Upper lobe of right lung (tissue), 1 donor: ENCODE results near the gene LSM5. TPM values are rescaled to one million over a fixed set of nuclear protein-coding genes. Genes with fewer than 3 reads are reported as not detected.
"Not testable (repeated sequence)": the region's sequence is repeated elsewhere in the genome, so short reads cannot be mapped to it uniquely, and the experiment has no call there.

Experiments
- ATAC-seq: fragments of 200-7000 bp; cut with Tn5 transposase; one replicate; pipeline ENCODE4 v1.9.1; 2020; ENCODE audit warnings: mild to moderate bottlenecking, moderate library complexity
- DNase-seq: peaks from one replicate; pipeline ENCODE4 v3.0.0-alpha.2; 2020
- H3K27ac ChIP-seq: fragments of 200-600 bp; one replicate; pipeline ENCODE4 v1.8.0; 2022
- H3K27me3 ChIP-seq: fragments of 200-600 bp; one replicate; pipeline ENCODE4 v1.8.0; 2022; ENCODE audit warnings: mild to moderate bottlenecking
- H3K36me3 ChIP-seq: fragments of 200-600 bp; one replicate; pipeline ENCODE4 v1.8.0; 2022
- H3K4me1 ChIP-seq: fragments of 200-600 bp; one replicate; pipeline ENCODE4 v1.8.0; 2022
- H3K4me3 ChIP-seq: fragments of 200-600 bp; one replicate; pipeline ENCODE4 v1.8.0; 2022; ENCODE audit warnings: mild to moderate bottlenecking
- H3K9me3 ChIP-seq: fragments of 200-600 bp; one replicate; pipeline ENCODE4 v1.8.0; 2022
- intact Hi-C: fragments of 100-400 bp; cut with DNase I; formaldehyde crosslinking; loops from one replicate; pipeline ENCODE4 v1.11.0; 2022
- total RNA-seq: library from RNA; stranded (reverse); fragmentation: NEBNext Ultra II Directional; extraction: Animal tissue kit (Norgen Biotek cat#: 25700); gene quantifications from one replicate; pipeline ENCODE4 v1.2.1, GENCODE V29; 2021
- TF ChIP-seq, protein P1 (sequence below): fragments of 200-600 bp; IDR thresholded peaks from one replicate; pipeline ENCODE4 v1.8.0; 2022; ENCODE audit warnings: antibody characterized with exemption
- donor health status: DM: no; HTN: yes; CAD: no; lungs with severe emphysema.

The LSM5 gene
- total RNA-seq, 1 donor from 2014 or later: 29.1 TPM

DNA sequence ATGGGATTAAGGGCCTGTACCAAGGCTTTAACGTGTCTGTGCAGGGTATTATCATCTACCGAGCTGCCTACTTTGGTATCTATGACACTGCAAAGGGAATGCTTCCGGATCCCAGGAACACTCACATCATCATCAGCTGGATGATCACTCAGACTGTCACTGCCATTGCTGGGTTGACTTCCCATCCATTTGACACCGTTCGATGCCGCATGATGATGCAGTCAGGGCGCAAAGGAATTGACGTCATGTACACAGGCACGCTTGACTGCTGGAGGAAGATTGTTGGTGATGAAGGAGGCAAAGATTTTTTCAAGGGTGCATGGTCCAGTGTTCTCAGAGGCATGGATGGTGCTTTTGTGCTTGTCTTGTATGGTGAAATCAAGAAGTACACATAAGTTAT lies 18.2 kb downstream of the LSM5 start:
- TF ChIP-seq, protein P1, sequence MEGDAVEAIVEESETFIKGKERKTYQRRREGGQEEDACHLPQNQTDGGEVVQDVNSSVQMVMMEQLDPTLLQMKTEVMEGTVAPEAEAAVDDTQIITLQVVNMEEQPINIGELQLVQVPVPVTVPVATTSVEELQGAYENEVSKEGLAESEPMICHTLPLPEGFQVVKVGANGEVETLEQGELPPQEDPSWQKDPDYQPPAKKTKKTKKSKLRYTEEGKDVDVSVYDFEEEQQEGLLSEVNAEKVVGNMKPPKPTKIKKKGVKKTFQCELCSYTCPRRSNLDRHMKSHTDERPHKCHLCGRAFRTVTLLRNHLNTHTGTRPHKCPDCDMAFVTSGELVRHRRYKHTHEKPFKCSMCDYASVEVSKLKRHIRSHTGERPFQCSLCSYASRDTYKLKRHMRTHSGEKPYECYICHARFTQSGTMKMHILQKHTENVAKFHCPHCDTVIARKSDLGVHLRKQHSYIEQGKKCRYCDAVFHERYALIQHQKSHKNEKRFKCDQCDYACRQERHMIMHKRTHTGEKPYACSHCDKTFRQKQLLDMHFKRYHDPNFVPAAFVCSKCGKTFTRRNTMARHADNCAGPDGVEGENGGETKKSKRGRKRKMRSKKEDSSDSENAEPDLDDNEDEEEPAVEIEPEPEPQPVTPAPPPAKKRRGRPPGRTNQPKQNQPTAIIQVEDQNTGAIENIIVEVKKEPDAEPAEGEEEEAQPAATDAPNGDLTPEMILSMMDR: no peak
- no peaks in the 10 kb centered on the region for H3K36me3 ChIP-seq
- DNase-seq (no peak), ATAC-seq (no peak)
- intact Hi-C loops: no loop called here
- no peak overlapping the region for H3K27ac ChIP-seq
- H3K9me3 ChIP-seq: no peaks in the 10 kb centered on the region
- H3K4me1 ChIP-seq: no peaks in the 10 kb centered on the region
- H3K4me3 ChIP-seq: no peak overlapping the region
- H3K27me3 ChIP-seq: no peaks in the 10 kb centered on the region

DNA sequence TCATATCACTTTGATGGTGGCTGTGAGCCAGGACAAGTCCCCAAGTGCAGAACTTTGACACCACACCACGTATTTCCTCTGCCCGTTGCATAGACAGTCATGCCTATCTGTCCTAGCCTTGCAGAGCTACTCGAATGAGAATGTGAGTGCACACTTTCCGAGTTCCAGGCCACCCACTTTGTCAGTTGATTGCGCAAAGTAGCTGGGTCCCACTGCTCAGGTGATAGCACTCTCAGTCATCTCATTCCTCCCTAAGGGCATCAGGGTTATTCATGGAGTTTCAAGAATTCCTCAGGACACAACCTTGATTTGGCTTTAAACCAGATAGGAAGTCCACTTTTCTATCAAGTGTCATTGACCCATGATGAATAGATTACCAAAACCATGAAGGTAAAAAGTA lies 19.3 kb downstream of the LSM5 start:
- no peaks in the 10 kb centered on the region for H3K27me3 ChIP-seq
- no peaks in the 10 kb centered on the region for H3K36me3 ChIP-seq
- H3K4me3 ChIP-seq: no peak overlapping the region
- no peaks in the 10 kb centered on the region for H3K4me1 ChIP-seq
- DNase-seq (no peak), ATAC-seq (no peak)
- H3K9me3 ChIP-seq: no peaks in the 10 kb centered on the region
- intact Hi-C loops: no loop called here
- no peak overlapping the region for H3K27ac ChIP-seq
- TF ChIP-seq, protein P1: no peak

GRCh38 chr7:32470004-32470403 lies 20.2 kb downstream of the LSM5 start:
- H3K27me3 ChIP-seq, H3K4me1 ChIP-seq, H3K4me3 ChIP-seq, intact Hi-C loops, H3K36me3 ChIP-seq, ATAC-seq, DNase-seq, H3K27ac ChIP-seq, H3K9me3 ChIP-seq: not testable (repeated sequence)

DNA sequence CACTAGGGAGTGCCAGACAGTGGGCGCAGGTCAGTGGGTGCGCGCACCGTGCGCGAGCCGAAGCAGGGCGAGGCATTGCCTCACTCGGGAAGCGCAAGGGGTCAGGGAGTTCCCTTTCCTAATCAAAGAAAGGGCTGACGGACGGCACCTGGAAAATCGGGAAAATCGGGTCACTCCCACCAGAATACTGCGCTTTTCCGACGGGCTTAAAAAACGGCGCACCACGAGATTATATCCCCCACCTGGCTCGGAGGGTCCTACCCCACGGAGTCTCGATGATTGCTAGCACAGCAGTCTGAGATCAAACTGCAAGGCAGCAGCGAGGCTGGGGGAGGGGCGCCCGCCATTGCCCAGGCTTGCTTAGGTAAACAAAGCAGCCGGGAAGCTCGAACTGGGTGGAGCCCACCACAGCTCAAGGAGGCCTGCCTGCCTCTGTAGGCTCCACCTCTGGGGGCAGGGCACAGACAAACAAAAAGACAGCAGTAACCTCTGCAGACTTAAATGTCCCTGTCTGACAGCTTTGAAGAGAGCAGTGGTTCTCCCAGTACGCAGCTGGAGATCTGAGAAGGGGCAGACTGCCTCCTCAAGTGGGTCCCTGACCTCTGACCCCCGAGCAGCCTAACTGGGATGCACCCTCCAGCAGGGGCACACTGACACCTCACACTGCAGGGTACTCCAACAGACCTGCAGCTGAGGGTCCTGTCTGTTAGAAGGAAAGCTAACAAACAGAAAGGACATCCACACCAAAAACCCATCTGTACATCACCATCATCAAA lies 25.4 kb downstream of the LSM5 start:
- H3K27ac ChIP-seq, H3K4me1 ChIP-seq, intact Hi-C loops, DNase-seq, ATAC-seq, H3K9me3 ChIP-seq, H3K27me3 ChIP-seq, H3K4me3 ChIP-seq, H3K36me3 ChIP-seq: not testable (repeated sequence)

GRCh38 chr7:32462977-32463376 lies 27.2 kb downstream of the LSM5 start:
- ATAC-seq (no peak), DNase-seq (no peak)
- Histone ChIP-seq H3K27ac (no peak overlapping the region), H3K27me3 (no peaks in the 10 kb centered on the region), H3K4me3 (no peak overlapping the region), H3K36me3 (no peaks in the 10 kb centered on the region), H3K9me3 (no peaks in the 10 kb centered on the region), H3K4me1 (no peaks in the 10 kb centered on the region)
- TF ChIP-seq, protein P1: no peak
- intact Hi-C loops: no loop called here

GRCh38 chr7:32462451-32462850 lies 27.7 kb downstream of the LSM5 start:
- Histone ChIP-seq H3K27ac (no peak overlapping the region), H3K27me3 (no peaks in the 10 kb centered on the region), H3K4me3 (no peak overlapping the region), H3K4me1 (no peaks in the 10 kb centered on the region), H3K36me3 (no peaks in the 10 kb centered on the region), H3K9me3 (no peaks in the 10 kb centered on the region)
- intact Hi-C loops: no loop called here
- no peak for ATAC-seq
- no peak for DNase-seq
- TF ChIP-seq, protein P1: no peak

DNA sequence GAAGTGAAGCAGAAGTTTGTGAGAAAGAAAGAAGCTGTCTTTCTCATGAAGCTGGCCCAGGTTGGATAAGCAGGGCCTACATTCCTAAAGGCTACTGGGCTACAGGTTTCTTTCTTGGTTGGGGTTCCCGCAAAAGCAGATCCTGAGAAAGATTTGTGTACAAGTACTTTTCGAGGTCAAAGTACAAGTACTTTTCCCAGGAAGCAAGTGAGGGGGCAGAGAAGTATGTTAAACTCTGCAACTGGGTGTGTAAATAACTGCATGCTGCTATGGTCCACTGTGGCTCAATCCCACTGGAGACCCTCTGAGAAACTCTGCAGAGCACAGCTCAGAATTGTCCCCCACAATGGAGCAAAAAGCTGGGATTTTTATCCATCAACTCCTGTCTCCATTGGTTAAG lies 28.7 kb downstream of the LSM5 start:
- Histone ChIP-seq H3K4me1 (no peaks in the 10 kb centered on the region), H3K36me3 (no peaks in the 10 kb centered on the region), H3K9me3 (no peaks in the 10 kb centered on the region), H3K27ac (no peak overlapping the region), H3K4me3 (no peak overlapping the region), H3K27me3 (no peaks in the 10 kb centered on the region)
- TF ChIP-seq, protein P1: no peak
- intact Hi-C loops: no loop called here
- no peak for DNase-seq
- ATAC-seq: no peak
